Urinary bladder (tissue), 4 donors: ENCODE measurements around the gene MAPK7. TPM values are rescaled to one million over a fixed set of nuclear protein-coding genes. Genes with fewer than 3 reads are reported as not detected.
A peak's percentile ranks its signal among the peaks of the same experiment; 100 is the strongest.

ENCODE experiments used
- DNase-seq: peaks from one replicate; pipeline ENCODE4 v3.0.0-alpha.2; 2015; ENCODE audit errors: extremely low spot score
- H3K27ac ChIP-seq: one replicate; pipeline ENCODE4 v1.5.1; 2013; ENCODE audit warnings: low read depth, mild to moderate bottlenecking, moderate library complexity
- H3K36me3 ChIP-seq: one replicate; pipeline ENCODE4 v1.6.1; 2013; ENCODE audit warnings: mild to moderate bottlenecking, moderate library complexity; ENCODE audit not compliant: insufficient read depth
- H3K4me1 ChIP-seq: one replicate; pipeline ENCODE4 v1.6.1; 2013; ENCODE audit warnings: mild to moderate bottlenecking, moderate library complexity; ENCODE audit not compliant: insufficient read depth
- H3K4me3 ChIP-seq: one replicate; pipeline ENCODE4 v1.5.1; 2013; ENCODE audit warnings: low read depth, low read length
- WGBS: extraction: QIAGEN DNeasy Blood & Tissue Kit; methylation state at CpG from one replicate; pipeline ENCODE4 v1.1.7; 2013; 5-methylcytosine and 5-hydroxymethylcytosine counted together
- polyA plus RNA-seq: library from polyadenylated mRNA; stranded (reverse); fragments of 200-250 nt; gene quantifications from one replicate; pipeline ENCODE4 v1.2.3, GENCODE V29; 2013
- total RNA-seq: library from RNA; depleted of rRNA; stranded (reverse); fragments of >200 nt; gene quantifications from one replicate; pipeline ENCODE4 v1.2.3, GENCODE V29; 2014
- donor health status: healthy with polysubstance abuse.
- donor health status: healthy.

Gene MAPK7
- total and polyA plus RNA-seq, 2 donors: 15.8 to 32.8 TPM

DNA sequence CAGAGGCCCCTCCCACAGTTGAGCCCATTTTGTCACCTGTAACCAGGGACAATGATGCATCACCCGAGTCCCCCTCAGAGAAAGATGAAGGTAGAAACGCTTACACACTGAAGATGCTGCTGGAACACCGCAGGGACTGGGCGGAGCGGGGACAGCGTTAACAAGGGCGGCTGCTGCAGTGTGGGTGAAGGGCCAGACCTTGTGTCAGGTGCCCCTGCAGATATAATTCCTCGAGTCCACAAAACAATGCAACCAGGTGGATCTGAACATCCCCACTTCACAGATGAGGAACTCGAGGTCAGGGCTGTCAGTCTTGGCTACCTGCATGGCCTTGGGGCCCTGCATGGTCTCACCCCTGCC, 6.3 kb upstream of the MAPK7 start:
- no peak for DNase-seq
- H3K4me1 ChIP-seq: no peaks in the 10 kb centered on the region
- H3K27ac ChIP-seq: no peak overlapping the region
- 86% methylated on average over 9 of the region's 9 CpGs for WGBS
- H3K4me3 ChIP-seq: no peak overlapping the region
- H3K36me3 ChIP-seq: no peaks in the 10 kb centered on the region

DNA sequence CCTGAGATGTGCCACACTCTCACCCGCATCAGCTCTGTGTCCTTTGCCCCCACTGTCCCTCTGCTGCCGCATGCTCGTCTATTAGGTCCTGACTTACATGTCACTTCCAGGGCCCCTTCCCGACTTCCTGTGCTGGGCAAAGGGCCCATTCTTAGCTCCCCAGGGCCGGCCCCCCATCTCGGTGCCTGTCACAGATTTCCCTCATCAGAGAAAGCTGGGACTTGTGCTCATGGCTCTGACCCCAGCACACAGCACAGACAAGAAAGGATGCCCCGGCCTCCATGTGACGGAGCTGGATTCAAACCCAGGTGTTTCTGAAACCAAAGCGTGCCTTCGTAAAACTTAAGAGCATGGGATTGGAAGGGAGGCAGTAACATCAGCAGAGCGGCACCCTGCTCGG, 5.9 kb upstream of the MAPK7 start:
- 78% methylated on average over 12 of the region's 12 CpGs for WGBS
- Histone ChIP-seq H3K4me1 (no peaks in the 10 kb centered on the region), H3K4me3 (no peak overlapping the region), H3K27ac (no peak overlapping the region), H3K36me3 (no peaks in the 10 kb centered on the region)
- DNase-seq: no peak

DNA sequence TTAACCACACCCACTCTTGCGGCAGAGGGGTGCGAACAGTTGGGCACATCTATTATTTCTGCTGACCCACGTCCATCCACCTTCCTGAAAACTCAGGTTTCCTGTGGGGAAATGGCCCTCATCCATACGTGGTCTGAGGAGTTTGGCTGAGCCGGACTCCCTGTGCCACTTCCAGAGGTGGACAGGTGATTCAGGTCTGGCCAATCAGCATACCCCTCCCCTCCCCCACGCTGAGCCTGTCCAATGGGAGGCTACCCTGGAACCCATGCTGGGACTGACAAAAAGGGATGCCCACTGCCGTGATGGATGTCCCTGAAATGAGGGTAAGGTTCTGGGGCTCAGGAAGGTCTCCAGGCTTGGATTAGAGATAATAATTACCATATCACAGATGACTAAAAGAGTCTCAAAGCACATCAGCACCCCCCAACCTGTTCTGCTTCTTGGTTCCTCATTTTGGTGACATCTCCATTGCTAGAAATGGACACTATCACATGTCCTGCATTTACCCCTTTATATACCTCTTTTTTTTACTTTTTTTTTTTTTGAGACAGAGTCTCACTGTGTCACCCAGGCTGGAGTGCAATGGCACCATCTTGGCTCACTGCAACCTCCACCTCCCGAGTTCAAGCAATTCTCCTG, 5.3 kb upstream of the MAPK7 start:
- H3K27ac ChIP-seq: no peak overlapping the region
- 84% methylated on average over 8 of the region's 8 CpGs for WGBS
- no peaks in the 10 kb centered on the region for H3K4me1 ChIP-seq
- no peaks in the 10 kb centered on the region for H3K36me3 ChIP-seq
- no peak for DNase-seq
- no peak overlapping the region for H3K4me3 ChIP-seq

DNA sequence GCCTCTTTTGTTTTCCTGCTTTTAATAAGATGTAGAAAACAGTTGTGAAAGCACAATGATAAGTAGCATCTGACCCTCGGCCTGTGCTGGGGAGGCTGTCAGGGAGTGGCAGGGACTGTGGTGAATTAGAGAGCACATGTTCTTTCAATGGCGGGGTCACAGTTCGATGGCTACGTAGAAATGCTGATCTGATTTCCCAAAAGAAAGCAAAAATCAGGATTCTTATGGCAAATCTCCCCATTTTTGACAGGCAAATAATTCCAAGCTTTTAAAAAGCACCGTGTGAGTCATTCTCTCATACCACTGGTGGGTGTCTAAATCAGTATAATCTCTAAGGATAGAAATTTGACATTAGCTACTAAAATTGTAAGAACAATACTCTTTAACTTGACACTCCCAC, 4.2 kb upstream of the MAPK7 start:
- DNase-seq: no peak
- Histone ChIP-seq H3K4me3 (no peak overlapping the region), H3K36me3 (no peaks in the 10 kb centered on the region), H3K4me1 (no peaks in the 10 kb centered on the region), H3K27ac (no peak overlapping the region)
- 74% methylated on average over 5 of the region's 5 CpGs for WGBS

DNA sequence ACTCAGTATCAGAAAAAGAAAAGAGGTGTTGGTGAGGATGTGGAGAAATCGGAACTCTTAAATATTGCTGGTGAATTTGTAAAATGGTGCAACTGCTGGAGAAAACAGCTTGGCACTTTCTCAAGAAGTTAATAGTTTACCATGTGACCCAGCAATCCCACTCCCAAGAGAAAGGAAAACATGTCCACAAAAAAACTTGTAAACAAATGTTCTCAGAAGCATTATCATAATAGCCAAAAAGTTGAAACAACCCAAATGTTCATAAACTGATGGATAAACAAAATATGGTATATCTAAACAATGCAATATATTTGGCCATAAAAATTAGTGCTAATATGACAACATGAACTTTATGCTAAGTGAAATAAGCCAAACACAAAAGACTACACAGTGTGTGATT, 2.6 kb upstream of the MAPK7 start:
- no peak for DNase-seq
- Histone ChIP-seq H3K27ac (no peak overlapping the region), H3K36me3 (peaks cover 2% of the 10 kb centered on the region), H3K4me1 (no peaks in the 10 kb centered on the region), H3K4me3 (no peak overlapping the region)
- WGBS: 65% methylated on average over 1 of the region's 1 CpG

DNA sequence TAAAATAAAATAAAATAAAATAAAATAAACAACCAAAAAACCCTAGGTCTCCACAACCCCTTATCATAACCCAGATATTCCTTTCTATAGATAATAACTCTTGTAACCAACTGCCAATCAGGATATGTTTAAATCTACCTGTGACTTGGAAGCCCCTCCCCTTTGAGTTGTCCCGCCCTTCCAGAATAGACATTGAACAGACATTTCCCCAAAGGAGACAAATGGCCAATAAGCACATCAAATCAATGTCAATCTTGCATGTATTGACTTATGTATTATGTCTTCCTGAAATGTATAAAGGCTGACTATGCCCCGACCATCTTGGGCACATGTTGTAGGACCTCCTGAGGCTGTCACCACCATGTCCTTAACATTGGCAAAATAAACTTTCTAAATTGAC, 1.5 kb upstream of the MAPK7 start:
- Histone ChIP-seq H3K27ac (no peak overlapping the region), H3K4me1 (no peaks in the 10 kb centered on the region), H3K4me3 (no peak overlapping the region), H3K36me3 (peaks cover 5% of the 10 kb centered on the region)
- DNase-seq: no peak
- WGBS: 57% methylated on average over 2 of the region's 2 CpGs

DNA sequence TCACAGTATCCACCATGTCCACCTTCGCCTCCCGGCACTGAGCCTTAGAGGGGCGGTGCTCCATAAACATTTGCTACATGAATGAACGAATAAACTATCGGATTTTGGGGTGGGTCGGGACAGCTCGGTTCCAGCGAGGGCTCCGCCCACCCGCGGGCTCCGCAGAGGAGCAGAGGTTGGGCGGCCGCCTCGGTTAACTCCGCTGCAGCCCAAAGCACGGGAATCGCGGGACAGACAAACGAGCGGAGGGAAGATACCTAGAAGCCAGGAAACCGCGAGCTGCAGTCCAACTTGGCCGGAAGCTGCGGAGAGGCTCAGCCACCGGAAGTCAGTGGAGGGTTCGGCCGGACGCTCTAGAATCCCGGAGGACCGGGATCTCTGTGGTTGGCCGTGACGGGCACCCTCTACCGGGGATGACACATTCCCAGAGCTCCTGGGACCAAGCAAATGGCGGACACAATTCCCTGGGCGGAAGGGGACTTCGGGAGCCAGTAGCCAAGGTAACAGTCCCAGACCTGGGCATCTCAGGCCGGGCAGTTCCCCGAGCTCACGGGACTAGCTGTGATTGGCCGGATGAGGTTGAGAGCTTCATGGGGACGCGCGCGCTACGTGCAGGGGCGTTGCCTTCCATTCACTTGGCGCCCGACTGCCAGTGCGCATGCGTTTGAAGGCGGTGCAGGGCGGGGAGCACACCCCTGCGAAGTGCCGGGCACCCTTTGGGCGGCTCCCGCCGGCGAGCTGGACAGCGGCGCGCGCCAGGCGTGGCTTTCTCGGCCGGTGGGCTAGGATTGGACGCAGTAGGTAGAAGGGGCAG, 489 bp upstream of the MAPK7 start:
- no peaks in the 10 kb centered on the region for H3K4me1 ChIP-seq
- H3K4me3 ChIP-seq: peak overlapping the region; percentile 47
- H3K27ac ChIP-seq: peak overlapping the region; percentile 88
- H3K36me3 ChIP-seq: peaks cover 5% of the 10 kb centered on the region
- peak; percentile 95 for DNase-seq
- WGBS: under 1% methylated on average over 67 of the region's 67 CpGs

DNA sequence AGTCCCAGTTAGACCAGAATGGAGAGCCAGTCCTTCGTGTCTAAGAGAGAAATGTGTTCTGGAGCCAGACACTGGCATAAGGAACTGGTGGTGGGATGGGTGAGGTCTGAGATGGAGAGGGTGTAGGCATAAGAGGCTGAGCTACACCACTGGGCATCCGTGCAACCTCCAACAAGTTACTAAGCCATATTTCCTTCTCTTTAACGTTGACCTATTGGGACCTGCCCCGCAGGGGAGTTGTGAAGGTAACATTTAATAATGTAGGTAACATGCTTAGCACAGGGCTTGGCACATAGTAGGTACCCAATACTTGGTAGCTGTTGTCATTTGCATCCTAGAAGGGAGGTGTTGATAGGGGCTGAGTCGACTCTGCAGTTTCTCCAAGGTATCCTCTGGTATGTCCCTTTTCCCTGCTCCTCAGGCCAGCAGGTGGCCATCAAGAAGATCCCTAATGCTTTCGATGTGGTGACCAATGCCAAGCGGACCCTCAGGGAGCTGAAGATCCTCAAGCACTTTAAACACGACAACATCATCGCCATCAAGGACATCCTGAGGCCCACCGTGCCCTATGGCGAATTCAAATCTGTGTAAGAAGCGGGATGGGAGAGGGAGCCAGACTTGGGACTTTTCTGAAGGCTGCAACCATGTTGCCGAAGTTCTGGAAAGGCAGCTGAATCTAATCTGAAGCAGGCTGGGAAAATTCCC, 1.2 kb downstream of the MAPK7 start:
- no peak for DNase-seq
- WGBS: 67% methylated on average over 13 of the region's 13 CpGs
- Histone ChIP-seq H3K36me3 (peaks cover 5% of the 10 kb centered on the region), H3K4me3 (peak overlapping the region; percentile 67), H3K4me1 (no peaks in the 10 kb centered on the region), H3K27ac (no peak overlapping the region)

DNA sequence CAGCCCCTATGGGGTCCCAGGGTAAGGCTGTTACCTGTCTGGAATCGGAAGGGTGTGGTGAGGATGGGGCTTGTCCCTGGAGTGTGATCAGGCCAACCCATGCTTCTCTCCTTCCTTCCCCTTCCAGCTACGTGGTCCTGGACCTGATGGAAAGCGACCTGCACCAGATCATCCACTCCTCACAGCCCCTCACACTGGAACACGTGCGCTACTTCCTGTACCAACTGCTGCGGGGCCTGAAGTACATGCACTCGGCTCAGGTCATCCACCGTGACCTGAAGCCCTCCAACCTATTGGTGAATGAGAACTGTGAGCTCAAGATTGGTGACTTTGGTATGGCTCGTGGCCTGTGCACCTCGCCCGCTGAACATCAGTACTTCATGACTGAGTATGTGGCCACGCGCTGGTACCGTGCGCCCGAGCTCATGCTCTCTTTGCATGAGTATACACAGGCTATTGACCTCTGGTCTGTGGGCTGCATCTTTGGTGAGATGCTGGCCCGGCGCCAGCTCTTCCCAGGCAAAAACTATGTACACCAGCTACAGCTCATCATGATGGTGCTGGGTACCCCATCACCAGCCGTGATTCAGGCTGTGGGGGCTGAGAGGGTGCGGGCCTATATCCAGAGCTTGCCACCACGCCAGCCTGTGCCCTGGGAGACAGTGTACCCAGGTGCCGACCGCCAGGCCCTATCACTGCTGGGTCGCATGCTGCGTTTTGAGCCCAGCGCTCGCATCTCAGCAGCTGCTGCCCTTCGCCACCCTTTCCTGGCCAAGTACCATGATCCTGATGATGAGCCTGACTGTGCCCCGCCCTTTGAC, 2.4 kb downstream of the MAPK7 start:
- Histone ChIP-seq H3K27ac (no peak overlapping the region), H3K4me1 (no peaks in the 10 kb centered on the region), H3K36me3 (peaks cover 5% of the 10 kb centered on the region), H3K4me3 (no peak overlapping the region)
- no peak for DNase-seq
- 88% methylated on average over 29 of the region's 29 CpGs for WGBS

DNA sequence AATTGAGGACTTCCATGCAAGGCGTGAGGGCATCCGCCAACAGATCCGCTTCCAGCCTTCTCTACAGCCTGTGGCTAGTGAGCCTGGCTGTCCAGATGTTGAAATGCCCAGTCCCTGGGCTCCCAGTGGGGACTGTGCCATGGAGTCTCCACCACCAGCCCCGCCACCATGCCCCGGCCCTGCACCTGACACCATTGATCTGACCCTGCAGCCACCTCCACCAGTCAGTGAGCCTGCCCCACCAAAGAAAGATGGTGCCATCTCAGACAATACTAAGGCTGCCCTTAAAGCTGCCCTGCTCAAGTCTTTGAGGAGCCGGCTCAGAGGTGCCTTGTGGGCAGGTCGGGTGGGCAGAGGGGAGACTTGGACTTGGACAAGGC, 3.1 kb downstream of the MAPK7 start:
- no peak overlapping the region for H3K4me3 ChIP-seq
- 92% methylated on average over 7 of the region's 7 CpGs for WGBS
- no peak for DNase-seq
- peaks cover 5% of the 10 kb centered on the region for H3K36me3 ChIP-seq
- H3K27ac ChIP-seq: no peak overlapping the region
- H3K4me1 ChIP-seq: no peaks in the 10 kb centered on the region

DNA sequence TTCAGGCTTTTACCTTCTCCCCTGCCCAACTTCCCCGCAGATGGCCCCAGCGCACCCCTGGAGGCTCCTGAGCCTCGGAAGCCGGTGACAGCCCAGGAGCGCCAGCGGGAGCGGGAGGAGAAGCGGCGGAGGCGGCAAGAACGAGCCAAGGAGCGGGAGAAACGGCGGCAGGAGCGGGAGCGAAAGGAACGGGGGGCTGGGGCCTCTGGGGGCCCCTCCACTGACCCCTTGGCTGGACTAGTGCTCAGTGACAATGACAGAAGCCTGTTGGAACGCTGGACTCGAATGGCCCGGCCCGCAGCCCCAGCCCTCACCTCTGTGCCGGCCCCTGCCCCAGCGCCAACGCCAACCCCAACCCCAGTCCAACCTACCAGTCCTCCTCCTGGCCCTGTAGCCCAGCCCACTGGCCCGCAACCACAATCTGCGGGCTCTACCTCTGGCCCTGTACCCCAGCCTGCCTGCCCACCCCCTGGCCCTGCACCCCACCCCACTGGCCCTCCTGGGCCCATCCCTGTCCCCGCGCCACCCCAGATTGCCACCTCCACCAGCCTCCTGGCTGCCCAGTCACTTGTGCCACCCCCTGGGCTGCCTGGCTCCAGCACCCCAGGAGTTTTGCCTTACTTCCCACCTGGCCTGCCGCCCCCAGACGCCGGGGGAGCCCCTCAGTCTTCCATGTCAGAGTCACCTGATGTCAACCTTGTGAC, 3.6 kb downstream of the MAPK7 start:
- Histone ChIP-seq H3K27ac (no peak overlapping the region), H3K36me3 (peaks cover 5% of the 10 kb centered on the region), H3K4me1 (no peaks in the 10 kb centered on the region), H3K4me3 (no peak overlapping the region)
- DNase-seq: no peak
- 84% methylated on average over 31 of the region's 31 CpGs for WGBS

DNA sequence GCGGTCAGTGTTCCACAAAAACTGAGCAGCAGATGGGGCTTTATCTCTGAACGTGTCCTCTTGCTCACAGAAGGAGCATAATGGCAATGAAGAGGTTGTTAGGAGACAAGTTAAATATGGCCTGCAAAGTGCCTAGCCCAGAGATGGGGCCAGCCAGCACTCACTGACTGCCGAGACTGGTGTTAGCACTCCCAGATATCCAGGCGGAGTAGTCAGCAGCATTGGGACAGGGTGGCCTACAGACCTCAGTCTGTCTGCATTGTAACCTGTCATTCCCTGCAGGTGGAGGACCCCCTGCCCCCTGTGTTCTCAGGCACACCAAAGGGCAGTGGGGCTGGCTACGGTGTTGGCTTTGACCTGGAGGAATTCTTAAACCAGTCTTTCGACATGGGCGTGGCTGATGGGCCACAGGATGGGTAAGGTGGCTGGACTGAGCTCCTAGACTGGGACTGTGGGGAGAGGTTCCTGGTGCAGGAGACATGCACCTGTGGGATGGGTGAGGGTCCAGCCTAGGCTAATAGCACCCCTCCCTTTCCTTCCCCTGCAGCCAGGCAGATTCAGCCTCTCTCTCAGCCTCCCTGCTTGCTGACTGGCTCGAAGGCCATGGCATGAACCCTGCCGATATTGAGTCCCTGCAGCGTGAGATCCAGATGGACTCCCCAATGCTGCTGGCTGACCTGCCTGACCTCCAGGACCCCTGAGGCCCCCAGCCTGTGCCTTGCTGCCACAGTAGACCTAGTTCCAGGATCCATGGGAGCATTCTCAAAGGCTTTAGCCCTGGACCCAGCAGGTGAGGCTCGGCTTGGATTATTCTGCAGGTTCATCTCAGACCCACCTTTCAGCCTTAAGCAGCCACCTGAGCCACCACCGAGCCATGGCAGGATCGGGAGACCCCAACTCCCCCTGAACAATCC, 4.5 kb downstream of the MAPK7 start:
- 68% methylated on average over 13 of the region's 13 CpGs for WGBS
- Histone ChIP-seq H3K36me3 (peaks cover 5% of the 10 kb centered on the region), H3K4me1 (no peaks in the 10 kb centered on the region), H3K27ac (no peak overlapping the region), H3K4me3 (no peak overlapping the region)
- DNase-seq: no peak
